Fibroblast of skin of scalp (primary cell): ENCODE data around the gene GZMA.

ENCODE experiments used
- DNase-seq: peaks from one replicate; pipeline ENCODE4 v3.0.0-alpha.2; 2013

GZMA gene

DNA sequence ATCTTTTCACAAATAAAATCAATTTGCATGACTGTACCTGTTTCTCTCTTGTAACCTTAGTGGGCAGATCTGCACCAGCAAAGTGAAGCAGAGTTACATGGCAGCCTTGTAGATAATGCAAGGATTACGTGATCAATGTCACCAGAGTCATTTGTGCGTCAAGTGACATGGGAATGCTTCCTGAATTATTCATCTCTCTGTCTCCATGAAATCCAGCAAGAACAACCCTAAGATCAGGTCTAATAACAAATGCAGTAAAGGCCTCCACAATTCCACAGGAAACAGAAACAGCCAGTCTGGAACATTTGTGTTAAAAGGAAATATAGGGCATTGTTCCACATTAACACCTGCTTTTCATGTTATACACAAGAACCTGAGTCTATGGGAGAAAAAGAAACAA, 7.8 kb downstream of the GZMA start:
- no peak for DNase-seq

DNA sequence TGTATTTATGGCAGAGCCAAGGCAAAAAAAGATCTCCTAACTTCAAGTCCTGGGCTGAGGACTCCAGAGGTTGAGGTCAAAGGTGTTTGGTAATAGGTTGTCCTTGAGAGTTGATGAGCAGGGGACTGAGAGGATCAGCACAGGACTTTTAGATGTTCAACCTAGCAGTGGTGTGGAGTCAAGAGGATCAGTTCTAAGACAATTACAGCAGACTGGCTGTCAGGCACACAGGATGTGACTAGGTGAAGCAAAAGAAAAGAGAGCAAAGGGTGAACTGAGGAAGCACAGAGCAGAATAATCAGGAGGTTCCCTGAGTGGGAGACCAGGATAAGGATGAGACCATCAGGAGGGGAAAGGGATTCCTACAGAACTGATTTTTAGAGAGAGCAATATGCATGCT, 10.9 kb downstream of the GZMA start:
- DNase-seq, result no peak

GRCh38 chr5:55114061-55114460, 11.6 kb downstream of the GZMA start:
- DNase-seq, result no peak

- DNase-seq, result no peak
Measured at GRCh38 chr5:55123365-55123764, 20.9 kb downstream of the GZMA start.

- DNase-seq, result no peak
Measured at GRCh38 chr5:55134053-55134722, 31.7 kb downstream of the GZMA start.

- peak; percentile 76 for DNase-seq
Measured at GRCh38 chr5:55136521-55136920, 34.1 kb downstream of the GZMA start.

- DNase-seq, result no peak
Measured at GRCh38 chr5:55140908-55141665, 38.6 kb downstream of the GZMA start.

GRCh38 chr5:55141945-55142690, 39.7 kb downstream of the GZMA start:
- DNase-seq, result no peak

DNA sequence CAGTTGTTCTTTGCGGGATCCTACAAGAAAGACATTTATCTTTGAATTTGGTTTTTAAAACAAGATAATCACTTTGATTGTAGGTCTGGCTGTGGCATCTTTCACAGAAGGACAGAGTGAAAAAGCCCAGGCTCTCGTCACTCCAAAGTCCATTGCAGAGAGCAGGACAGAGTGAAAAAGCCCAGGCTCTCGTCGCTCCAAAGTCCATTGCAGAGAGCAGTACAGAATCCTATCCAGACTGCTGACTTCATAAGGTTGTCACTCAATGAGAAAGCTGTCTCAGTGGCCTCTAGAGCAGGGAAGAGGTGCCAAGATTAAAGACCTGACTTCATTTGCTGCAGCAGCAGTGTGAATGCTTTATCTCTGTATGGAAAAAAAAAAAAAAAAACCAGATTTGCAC, 41.2 kb downstream of the GZMA start:
- DNase-seq, result no peak

GRCh38 chr5:55146080-55146479, 43.6 kb downstream of the GZMA start:
- DNase-seq, result no peak

- peak; percentile 83 for DNase-seq
Measured at GRCh38 chr5:55146543-55147151, 44.2 kb downstream of the GZMA start.

GRCh38 chr5:55149308-55149795, 46.9 kb downstream of the GZMA start:
- DNase-seq, result no peak

GRCh38 chr5:55151923-55152842, 49.7 kb downstream of the GZMA start:
- DNase-seq, result peak; percentile 32

DNA sequence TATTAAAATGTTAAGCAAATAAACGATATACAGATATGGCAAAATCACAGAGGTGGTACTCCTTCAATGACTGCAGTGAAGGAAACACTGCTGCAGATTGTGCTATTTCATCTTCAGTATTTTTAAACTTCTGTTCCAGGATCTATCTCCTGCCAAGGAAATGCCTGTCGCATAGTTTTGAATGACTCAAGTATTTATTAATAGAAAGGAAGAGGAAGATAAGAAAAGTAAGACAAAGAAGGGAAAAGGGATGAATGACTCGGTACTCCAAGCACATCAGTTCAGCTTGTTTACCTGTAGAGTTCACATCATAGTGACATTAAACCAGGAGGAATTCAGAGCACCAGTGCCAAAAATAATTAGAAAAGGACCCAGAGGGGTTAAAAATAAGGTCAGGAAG, 52.4 kb downstream of the GZMA start:
- DNase-seq, result peak; percentile 71
